H1 (cell line): ENCODE data around the gene UGT1A3. TPM values are rescaled to one million over a fixed set of nuclear protein-coding genes. Genes with fewer than 3 reads are reported as not detected.
"Not testable (repeated sequence)": the region's sequence is repeated elsewhere in the genome, so short reads cannot be mapped to it uniquely, and the experiment has no call there.

Source experiments
- CTCF ChIA-PET: fragments of 300-600 bp; sonication (Branson Sonifier 250); formaldehyde crosslinking; loops from one replicate; lab custom pipeline; 2021; ENCODE audit not compliant: partially characterized antibody; lab: Charles Lee
- POLR2A ChIA-PET: fragments of 300-600 bp; sonication (Branson Sonifier 250); formaldehyde crosslinking; loops from one replicate; lab custom pipeline; 2021; ENCODE audit warnings: inconsistent platforms; ENCODE audit not compliant: partially characterized antibody; lab: Charles Lee
- DNase-seq, 2 experiments: peaks; one replicate each; pipeline versions ENCODE4 v3.0.0 to v3.0.0-alpha.2; 2010 to 2022; ENCODE audit warnings: low spot score in 2 of 2, low read depth in 1 of 2, mixed read lengths in 1 of 2
- FAIRE-seq: peaks from 2 replicates; lab custom pipeline; 2011; peaks lifted over from hg19 to GRCh38; lab: Jason Lieb, UNC
- H2AFZ ChIP-seq: 2 replicates; pipeline ENCODE4 v1.8.1; 2012; ENCODE audit warnings: low read length, inconsistent platforms
- H2AK5ac ChIP-seq: 2 replicates; pipeline ENCODE4 v1.6.1; 2013; ENCODE audit warnings: low read depth, low read length
- H2BK120ac ChIP-seq: replicated peaks from 2 replicates; pipeline ENCODE3; 2013; ENCODE audit warnings: low read depth, low read length, inconsistent platforms
- H2BK12ac ChIP-seq: 2 replicates; pipeline ENCODE4 v1.6.1; 2013; ENCODE audit warnings: low read depth, low read length
- H2BK15ac ChIP-seq: 2 replicates; pipeline ENCODE4 v1.6.1; 2013; ENCODE audit warnings: low read length
- H2BK20ac ChIP-seq: 2 replicates; pipeline ENCODE4 v1.6.1; 2013; ENCODE audit warnings: low read length
- H2BK5ac ChIP-seq: 2 replicates; pipeline ENCODE4 v1.6.1; 2013; ENCODE audit warnings: low read depth, low read length
- H3K14ac ChIP-seq: 2 replicates; pipeline ENCODE4 v1.6.1; 2013; ENCODE audit warnings: inconsistent platforms; ENCODE audit not compliant: insufficient read length
- H3K18ac ChIP-seq: 2 replicates; pipeline ENCODE4 v1.6.1; 2013; ENCODE audit warnings: low read length; ENCODE audit errors: extremely low read depth
- H3K23ac ChIP-seq: 2 replicates; pipeline ENCODE4 v1.6.1; 2013; ENCODE audit warnings: inconsistent platforms; ENCODE audit not compliant: insufficient read length
- H3K23me2 ChIP-seq: 2 replicates; pipeline ENCODE4 v1.6.1; 2013; ENCODE audit warnings: low read depth, low read length
- H3K27ac ChIP-seq: 2 replicates; pipeline ENCODE4 v1.6.1; 2011; ENCODE audit warnings: low read depth, low read length, inconsistent platforms
- H3K27me3 ChIP-seq, 4 experiments: replicated peaks in 1 of 4; 1 replicate in 1 of 4; 2 replicates in 3 of 4; pipeline versions ENCODE4 v1.6.1 to v1.8.1; 2011 to 2013; ENCODE audit warnings: low read length in 3 of 4, mild to moderate bottlenecking in 3 of 4, inconsistent platforms in 2 of 4, mixed read lengths in 2 of 4, moderate library complexity in 1 of 4; ENCODE audit not compliant: control insufficient read depth in 3 of 4, insufficient read depth in 3 of 4; ENCODE audit errors: extremely low read depth in 1 of 4
- H3K36me3 ChIP-seq, 4 experiments: 2 replicates each; pipeline versions ENCODE4 v1.6.1 to v1.8.1; 2011 to 2013; ENCODE audit warnings: mild to moderate bottlenecking in 4 of 4, low read length in 3 of 4, moderate library complexity in 2 of 4, control low read depth in 1 of 4, inconsistent platforms in 1 of 4; ENCODE audit not compliant: insufficient read depth in 4 of 4, control insufficient read depth in 2 of 4
- H3K4ac ChIP-seq: replicated peaks from 2 replicates; pipeline ENCODE3; 2013; ENCODE audit warnings: low read length, low read depth, mixed read lengths, inconsistent platforms; ENCODE audit not compliant: insufficient read length
- H3K4me1 ChIP-seq, 4 experiments: replicated peaks in 1 of 4; 1 replicate in 1 of 4; 2 replicates in 3 of 4; pipeline versions ENCODE4 v1.6.1 to v1.8.1; 2011 to 2013; ENCODE audit warnings: low read length in 3 of 4, inconsistent platforms in 2 of 4, mixed read lengths in 1 of 4; ENCODE audit not compliant: insufficient read depth in 4 of 4, control insufficient read depth in 3 of 4
- H3K4me2 ChIP-seq, 2 experiments: 2 replicates each; pipeline versions ENCODE4 v1.6.1 to v1.8.1; 2011 to 2013; ENCODE audit warnings: low read depth in 2 of 2, low read length in 2 of 2, control low read depth in 1 of 2, inconsistent platforms in 1 of 2, mild to moderate bottlenecking in 1 of 2; ENCODE audit not compliant: insufficient read depth in 1 of 2
- H3K4me3 ChIP-seq, 4 experiments: fragments of 200-600, 300-600 bp in 1 of 4; sonication (generic), shearing (Covaris generic), sonication (Bioruptor Twin) in 1 of 4; 2 replicates each; pipeline versions ENCODE4 v1.5.1 to v1.8.1; 2011 to 2016; ENCODE audit warnings: low read length in 4 of 4, low read depth in 3 of 4, control low read depth in 2 of 4, inconsistent platforms in 2 of 4, mild to moderate bottlenecking in 2 of 4, mixed read lengths in 1 of 4, moderate library complexity in 1 of 4; ENCODE audit not compliant: insufficient read depth in 2 of 4; ENCODE audit errors: extremely low read depth in 1 of 4
- H3K56ac ChIP-seq: replicated peaks from 2 replicates; pipeline ENCODE3; 2013; ENCODE audit warnings: low read depth, mild to moderate bottlenecking, mixed read lengths, low read length, inconsistent platforms; ENCODE audit not compliant: insufficient read length
- H3K79me1 ChIP-seq: 2 replicates; pipeline ENCODE4 v1.6.1; 2013; ENCODE audit warnings: low read depth, low read length, control low read depth
- H3K79me2 ChIP-seq, 2 experiments: 2 replicates each; pipeline versions ENCODE4 v1.6.1 to v1.8.1; 2012 to 2013; ENCODE audit warnings: low read length in 2 of 2, mild to moderate bottlenecking in 2 of 2, inconsistent platforms in 1 of 2; ENCODE audit not compliant: insufficient read depth in 2 of 2, control insufficient read depth in 1 of 2
- H3K9ac ChIP-seq, 4 experiments: replicated peaks in 1 of 4; 1 replicate in 1 of 4; 2 replicates in 3 of 4; pipeline versions ENCODE4 v1.6.1 to v1.8.1; 2011 to 2013; ENCODE audit warnings: low read depth in 3 of 4, low read length in 3 of 4, control low read depth in 2 of 4, mild to moderate bottlenecking in 2 of 4, moderate library complexity in 2 of 4, inconsistent platforms in 1 of 4; ENCODE audit errors: extremely low read depth in 1 of 4
- H3K9me3 ChIP-seq, 2 experiments: 2 replicates each; pipeline versions ENCODE4 v1.6.1 to v1.8.1; 2012 to 2013; ENCODE audit warnings: mild to moderate bottlenecking in 2 of 2, moderate library complexity in 2 of 2, control low read depth in 1 of 2, inconsistent platforms in 1 of 2, low read depth in 1 of 2, low read length in 1 of 2, mixed read lengths in 1 of 2; ENCODE audit not compliant: insufficient read depth in 2 of 2
- H4K20me1 ChIP-seq, 2 experiments: replicated peaks in 1 of 2; 2 replicates each; pipeline versions ENCODE3 to v1.8.1; 2011 to 2013; ENCODE audit warnings: inconsistent platforms in 2 of 2, low read length in 2 of 2, mild to moderate bottlenecking in 1 of 2; ENCODE audit not compliant: insufficient read depth in 2 of 2, control insufficient read depth in 1 of 2
- H4K5ac ChIP-seq: 2 replicates; pipeline ENCODE4 v1.6.1; 2013; ENCODE audit warnings: low read length, low read depth, mixed read lengths, inconsistent platforms; ENCODE audit not compliant: insufficient read length
- H4K8ac ChIP-seq: 2 replicates; pipeline ENCODE4 v1.8.0; 2013; ENCODE audit warnings: mild to moderate bottlenecking, moderate library complexity, low read length, inconsistent platforms; ENCODE audit not compliant: insufficient read depth; ENCODE audit errors: extremely low read depth
- H4K91ac ChIP-seq: replicated peaks from 2 replicates; pipeline ENCODE3; 2013; ENCODE audit warnings: low read length, mixed read lengths, inconsistent platforms; ENCODE audit not compliant: insufficient read length
- WGBS, 2 experiments: shearing (Covaris generic) in 1 of 2; methylation state at CpG; one replicate each; pipeline versions ENCODE4 v1.1.6 to v1.1.7; 2013 to 2015; ENCODE audit warnings: low lambda C conversion rate in 2 of 2, mixed read lengths in 2 of 2, inconsistent platforms in 1 of 2, low coverage in 1 of 2, missing lambda C conversion rate in 1 of 2; ENCODE audit not compliant: insufficient replicate concordance in 2 of 2, insufficient coverage in 1 of 2, insufficient read length in 1 of 2; ENCODE audit errors: extremely low coverage in 1 of 2, missing lambda C conversion rate in 1 of 2; 5-methylcytosine and 5-hydroxymethylcytosine counted together
- polyA plus RNA-seq, 7 experiments: library from polyadenylated mRNA; depleted of rRNA in 3 of 7; stranded (reverse) in 5 of 7; unstranded in 2 of 7; fragments of >200 nt in 5 of 7; fragments of 200-250 nt in 2 of 7; gene quantifications; 1 replicate in 5 of 7; 2 replicates in 1 of 7; 4 replicates in 1 of 7; pipeline versions ENCODE4 v1.2.1 to v1.2.3, GENCODE V29; 2011 to 2013; ENCODE audit warnings: missing spikeins in 2 of 7, mixed read lengths in 2 of 7
- total RNA-seq: library from RNA; stranded (reverse); fragmentation: NEBNext Ultra II Directional; extraction: Animal tissue kit (Norgen Biotek cat#: 25700); gene quantifications from 2 replicates; pipeline ENCODE4 v1.2.1, GENCODE V29; 2021

UGT1A3 gene
- total and polyA plus RNA-seq, 2 of the 8 experiments (the other 6 are each of a cell fraction or from before 2014, with no cell fraction given), result not detected

DNA sequence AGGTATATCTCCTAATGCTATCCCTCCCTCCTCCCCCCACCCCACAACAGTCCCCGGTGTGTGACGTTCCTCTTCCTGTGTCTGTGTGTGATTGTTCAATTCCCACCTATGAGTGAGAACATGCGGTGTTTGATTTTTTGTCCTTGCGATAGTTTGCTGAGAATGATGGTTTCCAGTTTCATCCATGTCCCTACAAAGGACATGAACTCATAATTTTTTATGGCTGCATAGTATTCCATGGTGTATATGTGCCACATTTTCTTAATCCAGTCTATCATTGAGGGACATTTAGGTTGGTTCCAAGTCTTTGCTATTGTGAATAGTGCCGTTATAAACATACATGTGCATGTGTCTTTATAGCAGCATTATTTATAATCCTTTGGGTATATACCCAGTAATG is 28.0 kb upstream of the UGT1A3 start:
- FAIRE-seq, H3K36me3 ChIP-seq, H2BK15ac ChIP-seq, H2BK12ac ChIP-seq, H4K5ac ChIP-seq, DNase-seq, H3K4me2 ChIP-seq, H3K14ac ChIP-seq, CTCF ChIA-PET, POLR2A ChIA-PET, H4K20me1 ChIP-seq, H3K23ac ChIP-seq, H3K27ac ChIP-seq, H4K8ac ChIP-seq, H2BK20ac ChIP-seq, H3K79me2 ChIP-seq, H3K27me3 ChIP-seq, H2BK5ac ChIP-seq, H3K18ac ChIP-seq, H3K4me1 ChIP-seq, H2AFZ ChIP-seq, H2AK5ac ChIP-seq, H3K79me1 ChIP-seq, H3K9me3 ChIP-seq, H3K9ac ChIP-seq, H2BK120ac ChIP-seq, H3K4ac ChIP-seq, H3K4me3 ChIP-seq, H3K23me2 ChIP-seq, H3K56ac ChIP-seq, H4K91ac ChIP-seq: not testable (repeated sequence)
- 100% methylated on average over 4 of the region's 5 CpGs; no CpG with 5 or more reads in 1 of the 2 experiments for WGBS, 2 experiments
